Measurements from ENCODE around the gene NBPF20.
"Not testable (repeated sequence)": the region's sequence is repeated elsewhere in the genome, so short reads cannot be mapped to it uniquely, and the experiment has no call there.

DNA sequence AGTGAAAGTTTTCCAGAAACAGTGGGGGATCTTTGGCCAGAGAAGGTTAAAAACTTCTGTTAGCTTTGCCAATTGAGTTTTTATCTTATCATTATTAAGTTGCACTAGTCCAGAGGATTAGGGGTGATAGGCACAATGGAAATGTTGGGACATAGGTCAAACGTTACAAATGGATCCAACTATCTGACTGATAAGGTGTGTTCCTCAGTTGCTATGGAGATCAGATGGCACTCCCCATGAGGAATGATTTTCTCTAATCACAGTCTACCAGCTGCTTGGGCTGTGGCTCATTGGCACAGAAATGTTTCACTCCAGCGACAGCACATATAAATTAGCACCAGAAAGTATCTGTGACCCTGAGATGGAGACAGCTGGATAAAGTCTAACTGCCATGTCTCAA lies 47.3 kb upstream of the NBPF20 start:
- TF ChIP-seq, protein P1, sequence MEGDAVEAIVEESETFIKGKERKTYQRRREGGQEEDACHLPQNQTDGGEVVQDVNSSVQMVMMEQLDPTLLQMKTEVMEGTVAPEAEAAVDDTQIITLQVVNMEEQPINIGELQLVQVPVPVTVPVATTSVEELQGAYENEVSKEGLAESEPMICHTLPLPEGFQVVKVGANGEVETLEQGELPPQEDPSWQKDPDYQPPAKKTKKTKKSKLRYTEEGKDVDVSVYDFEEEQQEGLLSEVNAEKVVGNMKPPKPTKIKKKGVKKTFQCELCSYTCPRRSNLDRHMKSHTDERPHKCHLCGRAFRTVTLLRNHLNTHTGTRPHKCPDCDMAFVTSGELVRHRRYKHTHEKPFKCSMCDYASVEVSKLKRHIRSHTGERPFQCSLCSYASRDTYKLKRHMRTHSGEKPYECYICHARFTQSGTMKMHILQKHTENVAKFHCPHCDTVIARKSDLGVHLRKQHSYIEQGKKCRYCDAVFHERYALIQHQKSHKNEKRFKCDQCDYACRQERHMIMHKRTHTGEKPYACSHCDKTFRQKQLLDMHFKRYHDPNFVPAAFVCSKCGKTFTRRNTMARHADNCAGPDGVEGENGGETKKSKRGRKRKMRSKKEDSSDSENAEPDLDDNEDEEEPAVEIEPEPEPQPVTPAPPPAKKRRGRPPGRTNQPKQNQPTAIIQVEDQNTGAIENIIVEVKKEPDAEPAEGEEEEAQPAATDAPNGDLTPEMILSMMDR (IDR thresholded peaks at IDR 0.05; ENCODE audit: low read depth, low read length): not testable (repeated sequence)
- TF ChIP-seq, protein P2, sequence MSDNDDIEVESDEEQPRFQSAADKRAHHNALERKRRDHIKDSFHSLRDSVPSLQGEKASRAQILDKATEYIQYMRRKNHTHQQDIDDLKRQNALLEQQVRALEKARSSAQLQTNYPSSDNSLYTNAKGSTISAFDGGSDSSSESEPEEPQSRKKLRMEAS (IDR thresholded peaks at IDR 0.05; ENCODE audit: low read depth, low read length): not testable (repeated sequence)
- TF ChIP-seq POLR2A (IDR thresholded peaks at IDR 0.05; ENCODE audit: extremely low read depth, insufficient read length): not testable (repeated sequence)
